GM13976 (cell line): ENCODE data around the gene NBEA.

Experiments
- DNase-seq: peaks from one replicate; pipeline ENCODE4 v3.0.0; 2012; ENCODE audit warnings: low spot score
- CTCF ChIP-seq: IDR thresholded peaks from 2 replicates; pipeline ENCODE4 v1.5.1; 2012; ENCODE audit warnings: borderline replicate concordance, mild to moderate bottlenecking; ENCODE audit not compliant: insufficient read depth; ENCODE audit errors: extremely low read depth, missing control alignments, control extremely low read depth
- in situ Hi-C: fragments of 300-500 bp; cut with MboI; formaldehyde crosslinking; loops from one replicate; pipeline ENCODE4 v1.12.0; 2022; ENCODE audit warnings: low sequenced_read_pairs, mixed read lengths, inconsistent platforms; ENCODE audit not compliant: unreplicated experiment

NBEA gene

GRCh38 chr13:35695448-35695770 is 753.3 kb downstream of the NBEA start:
- no peak for TF ChIP-seq CTCF
- DNase-seq, result no peak
- in situ Hi-C loops, result no loop called here

- in situ Hi-C loops, result no loop called here
- DNase-seq, result no peak
- TF ChIP-seq CTCF, result no peak
Measured at GRCh38 chr13:35697186-35697730, 755.2 kb downstream of the NBEA start.

GRCh38 chr13:35698911-35699576 is 757.0 kb downstream of the NBEA start:
- DNase-seq, result no peak
- no peak for TF ChIP-seq CTCF
- in situ Hi-C loops, result no loop called here

- TF ChIP-seq CTCF, result no peak
- in situ Hi-C loops, result loop anchor here (25.0 kb wide), 1 partner anchor 488 kb away; no protein-coding TSS in a partner anchor
- no peak for DNase-seq
Measured at GRCh38 chr13:35699825-35700510, 757.9 kb downstream of the NBEA start.

- no peak for TF ChIP-seq CTCF
- in situ Hi-C loops, result loop anchor here (25.0 kb wide), 1 partner anchor 488 kb away; no protein-coding TSS in a partner anchor
- no peak for DNase-seq
Measured at GRCh38 chr13:35700671-35701070, 758.6 kb downstream of the NBEA start.

- no peak for DNase-seq
- in situ Hi-C loops, result loop anchor here (25.0 kb wide), 1 partner anchor 490 kb away; no protein-coding TSS in a partner anchor
- TF ChIP-seq CTCF, result no peak
Measured at GRCh38 chr13:35702316-35702715, 760.2 kb downstream of the NBEA start.
